NOMO-1 treated with dmso at 0.1 percent for 144 hours (cell line): ENCODE measurements around the gene ARHGAP26.
A peak's percentile ranks its signal among the peaks of the same experiment; 100 is the strongest.

Experiments used
- DNase-seq: peaks from one replicate; lab custom pipeline; 2025; ENCODE audit not compliant: unreplicated experiment; lab: John Stamatoyannopoulos, UW

The ARHGAP26 gene

GRCh38 chr5:142827934-142828576, 57.9 kb downstream of the ARHGAP26 start:
- DNase-seq: no peak

GRCh38 chr5:142828797-142829535, 58.8 kb downstream of the ARHGAP26 start:
- DNase-seq: no peak

GRCh38 chr5:142829801-142830220, 59.6 kb downstream of the ARHGAP26 start:
- DNase-seq: no peak

GRCh38 chr5:142830241-142831008, 60.2 kb downstream of the ARHGAP26 start:
- no peak for DNase-seq

- DNase-seq: no peak
These were observed 60.8 kb downstream of the ARHGAP26 start for GRCh38 chr5:142831009-142831383.

- DNase-seq: no peak
These were observed 62.1 kb downstream of the ARHGAP26 start for GRCh38 chr5:142832263-142832662.

GRCh38 chr5:142833517-142834449, 63.6 kb downstream of the ARHGAP26 start:
- DNase-seq: no peak

- no peak for DNase-seq
These were observed 64.3 kb downstream of the ARHGAP26 start for GRCh38 chr5:142834504-142834903.

- no peak for DNase-seq
These were observed 65.4 kb downstream of the ARHGAP26 start for GRCh38 chr5:142835540-142835939.

GRCh38 chr5:142836048-142836447, 65.9 kb downstream of the ARHGAP26 start:
- DNase-seq: no peak

- DNase-seq: peak; percentile 52
These were observed 67.0 kb downstream of the ARHGAP26 start for GRCh38 chr5:142837081-142837725.

- no peak for DNase-seq
These were observed 68.7 kb downstream of the ARHGAP26 start for GRCh38 chr5:142838845-142839244.

- peak; percentile 7 for DNase-seq
These were observed 69.7 kb downstream of the ARHGAP26 start for GRCh38 chr5:142839711-142840346.

GRCh38 chr5:142840575-142840974, 70.4 kb downstream of the ARHGAP26 start:
- no peak for DNase-seq

- no peak for DNase-seq
These were observed 71.5 kb downstream of the ARHGAP26 start for GRCh38 chr5:142841511-142842265.

GRCh38 chr5:142842994-142843905, 73.1 kb downstream of the ARHGAP26 start:
- DNase-seq: no peak

GRCh38 chr5:142844866-142845265, 74.7 kb downstream of the ARHGAP26 start:
- no peak for DNase-seq

- no peak for DNase-seq
These were observed 75.3 kb downstream of the ARHGAP26 start for GRCh38 chr5:142845402-142845921.
